Smooth muscle cell of the coronary artery (primary cell): ENCODE results near the gene MEI1. TPM values are rescaled to one million over a fixed set of nuclear protein-coding genes. Genes with fewer than 3 reads are reported as not detected.

Source experiments
- total RNA-seq: library from RNA; depleted of rRNA; stranded (reverse); fragments of >200 nt; gene quantifications from 2 replicates; pipeline ENCODE4 v1.2.3, GENCODE V29; 2014; ENCODE audit warnings: low replicate concordance

Gene MEI1
- 0.12 and 1.1 TPM in 2 replicates for total RNA-seq

GRCh38 chr22:41699264-41700107 is at the start of gene MEI1:
Gene MEI1, plus strand, starts transcription at chr22:41699503. Its CDS starts 36 bp downstream, at chr22:41699539.

DNA sequence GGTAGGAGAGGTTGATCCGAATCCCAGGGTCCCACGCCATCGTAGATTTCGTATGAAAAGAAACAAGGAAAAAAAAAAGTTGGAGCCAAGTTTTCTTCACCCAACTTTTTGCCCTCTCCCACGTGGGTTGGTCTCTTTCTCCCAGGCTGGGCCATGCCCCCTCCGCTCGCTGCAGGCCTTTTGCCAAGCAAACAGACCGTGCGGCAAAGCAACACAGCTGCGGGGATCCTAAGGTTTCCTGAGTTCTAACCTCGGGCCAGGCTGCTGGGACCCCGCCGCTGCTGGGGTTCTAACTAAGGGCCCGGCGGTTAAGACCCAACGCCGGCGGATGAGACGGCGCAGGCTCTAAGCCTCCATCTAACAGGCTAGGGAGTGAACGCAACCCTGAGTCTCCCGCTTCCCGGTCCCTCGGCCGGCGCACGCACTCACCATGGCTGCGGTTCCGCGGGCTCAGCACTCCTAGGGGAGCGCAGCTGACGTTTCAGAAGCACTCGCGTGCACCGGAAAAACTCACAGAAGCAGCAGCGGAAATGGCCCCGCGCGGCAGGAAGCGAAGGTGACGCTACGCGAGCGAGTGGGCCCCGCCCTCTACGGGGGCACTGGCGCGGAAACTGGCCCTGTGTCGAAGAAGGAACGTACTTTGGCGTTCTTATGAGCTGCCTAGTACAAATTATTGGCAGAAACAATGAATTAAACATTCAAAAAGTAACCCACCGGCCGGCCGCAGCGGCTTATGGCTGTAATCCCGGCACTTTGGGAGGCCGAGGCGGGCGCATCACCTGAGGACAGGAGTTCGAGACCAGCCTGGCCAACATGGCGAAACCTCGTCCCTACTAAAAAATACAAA is 10.7 kb upstream of the MEI1 start, which contains the start of gene SNU13:
Gene SNU13, minus strand, starts transcription at position 503 of the 847 bp plus-strand sequence. Its CDS starts 71 bp downstream, at position 432.

GRCh38 chr22:41800348-41801146 is 101.2 kb downstream of the MEI1 start, which contains the start of gene CCDC134:
Gene CCDC134, plus strand, starts transcription at chr22:41800679. Its CDS starts 8,212 bp downstream, at chr22:41808891.

DNA sequence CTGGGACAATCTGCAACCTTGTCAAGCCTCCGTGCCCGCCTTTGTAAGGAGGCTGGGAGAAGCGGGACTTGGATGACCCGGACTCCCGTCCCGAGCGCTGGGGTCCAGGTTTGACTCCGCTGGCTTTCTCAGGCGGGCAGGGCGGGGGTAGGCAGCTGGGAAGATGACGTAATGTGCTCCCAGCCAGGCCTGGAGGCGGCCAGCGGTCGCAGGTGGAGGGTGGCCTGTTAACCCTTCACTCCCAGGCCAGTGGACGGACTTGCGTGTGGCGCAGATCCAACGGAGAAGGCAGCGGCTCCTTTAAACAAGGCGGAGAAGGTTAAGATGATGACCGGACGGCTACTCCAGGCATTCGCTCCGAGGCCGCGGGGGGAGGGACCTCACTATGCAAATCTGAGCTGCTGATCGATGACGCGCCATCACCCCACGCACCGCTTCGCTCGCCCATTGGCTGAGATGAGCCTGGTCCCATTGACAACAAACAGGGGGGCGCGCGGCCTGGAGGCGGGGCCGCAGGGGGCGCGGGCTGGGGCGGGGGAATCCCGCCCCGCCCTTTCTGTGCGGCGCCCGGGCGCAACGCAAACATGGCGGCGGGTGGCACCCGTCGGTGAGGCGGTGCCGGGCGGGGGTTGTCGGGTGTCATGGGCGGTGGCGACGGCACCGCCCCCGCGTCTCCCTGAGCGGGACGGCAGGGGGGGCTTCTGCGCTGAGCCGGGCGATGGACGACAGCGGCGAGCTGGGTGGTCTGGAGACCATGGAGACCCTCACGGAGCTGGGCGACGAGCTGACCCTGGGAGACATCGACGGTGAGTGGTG is 133.5 kb downstream of the MEI1 start, which contains the start of gene SREBF2:
Gene SREBF2, plus strand, starts transcription at position 553 of the 816 bp plus-strand sequence. Its CDS starts 166 bp downstream, at position 719.

Other genes with a start within 250 kb of the MEI1 start
- 59.8 and 62.2 TPM in 2 replicates for gene PHF5A, start 230.8 kb upstream of the MEI1 start, total RNA-seq
- gene ACO2, start 230.4 kb upstream of the MEI1 start, total RNA-seq: 67.7 and 78.2 TPM in 2 replicates
- gene POLR3H, start 155.0 kb upstream of the MEI1 start, total RNA-seq: 20.2 and 33.2 TPM in 2 replicates
- 1.4 and 9.3 TPM in 2 replicates for gene CSDC2, start 138.5 kb upstream of the MEI1 start, total RNA-seq
- 25.5 and 26.2 TPM in 2 replicates for gene PMM1, start 109.7 kb upstream of the MEI1 start, total RNA-seq
- 6.4 and 12.7 TPM in 2 replicates for gene DESI1, start 78.5 kb upstream of the MEI1 start, total RNA-seq
- gene XRCC6, start 78.2 kb upstream of the MEI1 start, total RNA-seq: 210 and 290 TPM in 2 replicates
- 76.8 and 94.9 TPM in 2 replicates for gene SNU13, start 10.6 kb upstream of the MEI1 start, total RNA-seq
- 4.0 and 7.5 TPM in 2 replicates for gene CCDC134, start 101.2 kb downstream of the MEI1 start, total RNA-seq
- gene SREBF2, start 133.6 kb downstream of the MEI1 start, total RNA-seq: 30.1 and 48.3 TPM in 2 replicates
- not detected in 2 replicates for gene SHISA8, start 215.6 kb downstream of the MEI1 start, total RNA-seq
- not detected in 2 replicates for gene TNFRSF13C, start 227.3 kb downstream of the MEI1 start, total RNA-seq
- gene CENPM, start 247.6 kb downstream of the MEI1 start, total RNA-seq: 0.70 and 9.2 TPM in 2 replicates